ENCODE results near the gene LTBP3.
"Not testable (repeated sequence)": the region's sequence is repeated elsewhere in the genome, so short reads cannot be mapped to it uniquely, and the experiment has no call there.

LTBP3 gene

GRCh38 chr11:65532388-65533064, 25.6 kb downstream of the LTBP3 start:
- no peak for DNase-seq

GRCh38 chr11:65530157-65530496, 28.0 kb downstream of the LTBP3 start:
- DNase-seq: no peak

GRCh38 chr11:65529475-65530156, 28.5 kb downstream of the LTBP3 start:
- no peak for DNase-seq

- no peak for DNase-seq
Measured at GRCh38 chr11:65528819-65529350, 29.3 kb downstream of the LTBP3 start.

GRCh38 chr11:65526744-65527143, 31.4 kb downstream of the LTBP3 start:
- no peak for DNase-seq

- peak; percentile 10 for DNase-seq
Measured at GRCh38 chr11:65525546-65526480, 32.3 kb downstream of the LTBP3 start.

- peak; percentile 49 for DNase-seq
Measured at GRCh38 chr11:65524741-65525545, 33.2 kb downstream of the LTBP3 start, which contains the start of gene SCYL1. TSS of gene SCYL1 (plus strand) at chr11:65525083. CDS start at chr11:65525154, 71 bp downstream.

GRCh38 chr11:65524014-65524740, 34.0 kb downstream of the LTBP3 start:
- peak; percentile 49 for DNase-seq

GRCh38 chr11:65523631-65523968, 34.6 kb downstream of the LTBP3 start:
- DNase-seq: not testable (repeated sequence)

GRCh38 chr11:65522718-65523630, 35.2 kb downstream of the LTBP3 start:
- not testable (repeated sequence) for DNase-seq

- DNase-seq: peak; percentile 41
Measured at GRCh38 chr11:65521777-65522521, 36.2 kb downstream of the LTBP3 start.

GRCh38 chr11:65518941-65519549, 39.1 kb downstream of the LTBP3 start:
- not testable (repeated sequence) for DNase-seq

- no peak for DNase-seq
Measured at GRCh38 chr11:65516135-65516968, 41.8 kb downstream of the LTBP3 start.

- DNase-seq: not testable (repeated sequence)
Measured at GRCh38 chr11:65512311-65512710, 45.8 kb downstream of the LTBP3 start.

- DNase-seq: peak; percentile 78
Measured at GRCh38 chr11:65506772-65507505, 51.2 kb downstream of the LTBP3 start.

GRCh38 chr11:65506290-65506771, 51.8 kb downstream of the LTBP3 start:
- DNase-seq: peak; percentile 18
